GM21576 (cell line): ENCODE data around the gene PLEKHN1.

Experiments used
- ATAC-seq: cut with Tn5 transposase; IDR thresholded peaks from one replicate; pipeline ENCODE4 v1.9.1; 2021; ENCODE audit warnings: mild to moderate bottlenecking, moderate library complexity; ENCODE audit not compliant: unreplicated experiment

The PLEKHN1 gene

GRCh38 chr1:959731-960362 lies 6.4 kb upstream of the PLEKHN1 start:
- ATAC-seq = no peak

GRCh38 chr1:960363-961131 lies 5.7 kb upstream of the PLEKHN1 start, which contains the start of gene KLHL17:
KLHL17 (plus strand) TSS chr1:960584; CDS start chr1:960694, 110 bp downstream.
- peak; percentile 47 for ATAC-seq

- no peak for ATAC-seq
Measured at GRCh38 chr1:961132-961669, 5.1 kb upstream of the PLEKHN1 start.

- no peak for ATAC-seq
Measured at GRCh38 chr1:962381-963300, 3.6 kb upstream of the PLEKHN1 start.

GRCh38 chr1:963301-963651 lies 3.0 kb upstream of the PLEKHN1 start:
- ATAC-seq = no peak

- ATAC-seq = no peak
Measured at GRCh38 chr1:963746-964525, 2.3 kb upstream of the PLEKHN1 start.

- no peak for ATAC-seq
Measured at GRCh38 chr1:964691-965525, 1.4 kb upstream of the PLEKHN1 start.

- ATAC-seq = no peak
Measured at GRCh38 chr1:965526-966134, 652 bp upstream of the PLEKHN1 start.

- ATAC-seq = peak; percentile 66
Measured at GRCh38 chr1:966704-967300, 520 bp downstream of the PLEKHN1 start.

GRCh38 chr1:967466-968343 lies 1.4 kb downstream of the PLEKHN1 start:
- ATAC-seq = no peak

GRCh38 chr1:969260-969855 lies 3.1 kb downstream of the PLEKHN1 start:
- ATAC-seq = no peak

- ATAC-seq = no peak
Measured at GRCh38 chr1:970242-970972, 4.1 kb downstream of the PLEKHN1 start.

GRCh38 chr1:970973-971730 lies 4.9 kb downstream of the PLEKHN1 start:
- ATAC-seq = no peak

- no peak for ATAC-seq
Measured at GRCh38 chr1:971751-972506, 5.6 kb downstream of the PLEKHN1 start.

GRCh38 chr1:972726-973458 lies 6.6 kb downstream of the PLEKHN1 start:
- no peak for ATAC-seq
